ENCODE results near the gene TTC7B.

TTC7B gene

GRCh38 chr14:90561920-90562319, 254.3 kb downstream of the TTC7B start:
- no peak overlapping the region for H3K4me3 ChIP-seq (ENCODE audit: low read depth, low read length)
- H3K4ac ChIP-seq (ENCODE audit: low read depth, low read length) = no peak overlapping the region
- H3K4me2 ChIP-seq (ENCODE audit: low read length) = no peak overlapping the region
- no peak overlapping the region for H4K8ac ChIP-seq (ENCODE audit: low read depth, low read length)
- H2BK12ac ChIP-seq (ENCODE audit: low read length) = no peak overlapping the region
- no peaks in the 10 kb centered on the region for H3K79me2 ChIP-seq (ENCODE audit: control insufficient read depth, insufficient read depth, low read length, poor library complexity)
- H3K9me3 ChIP-seq (ENCODE audit: insufficient read depth, low read depth, low read length) = no peaks in the 10 kb centered on the region
- no peak overlapping the region for H3K27ac ChIP-seq (ENCODE audit: low read depth, low read length)
- no peak overlapping the region for H4K91ac ChIP-seq (ENCODE audit: low read depth, low read length)
- no peak for DNase-seq
- no peaks in the 10 kb centered on the region for H3K27me3 ChIP-seq (ENCODE audit: insufficient read depth, low read length)
- no peak overlapping the region for H3K18ac ChIP-seq (ENCODE audit: low read length)
- peaks cover 0 to 12% of the 10 kb centered on the region in 2 experiments for H3K36me3 ChIP-seq (ENCODE audit: control insufficient read depth in 1 of 2, insufficient read depth in 2 of 2, low read length in 2 of 2)
- no peak overlapping the region for H2BK120ac ChIP-seq (ENCODE audit: insufficient read depth, low read length, poor library complexity)
- no peaks in the 10 kb centered on the region for H3K4me1 ChIP-seq (ENCODE audit: control insufficient read depth in 1 of 2, insufficient read depth in 2 of 2, low read length in 2 of 2)
- H2BK5ac ChIP-seq (ENCODE audit: low read depth, low read length, poor library complexity) = no peak overlapping the region
- no peak overlapping the region for H2AK5ac ChIP-seq (ENCODE audit: low read length)
- H3K23ac ChIP-seq (ENCODE audit: low read length) = no peak overlapping the region
- H4K12ac ChIP-seq (ENCODE audit: low read depth, low read length) = no peak overlapping the region
- H2AFZ ChIP-seq (ENCODE audit: insufficient read depth, low read length, poor library complexity) = no peak overlapping the region
- no CpG with 5 or more reads among the region's 7 CpGs for WGBS (ENCODE audit: extremely low coverage, insufficient coverage, insufficient read length)
- H3K9ac ChIP-seq (ENCODE audit: low read length) = no peak overlapping the region
- no peaks in the 10 kb centered on the region for H3K79me1 ChIP-seq (ENCODE audit: low read length)
- no peak overlapping the region for H3K14ac ChIP-seq (ENCODE audit: low read length)

GRCh38 chr14:90560991-90561390, 255.2 kb downstream of the TTC7B start:
- H3K4ac ChIP-seq (ENCODE audit: low read depth, low read length) = no peak overlapping the region
- H2BK5ac ChIP-seq (ENCODE audit: low read depth, low read length, poor library complexity) = no peak overlapping the region
- no peaks in the 10 kb centered on the region for H3K9me3 ChIP-seq (ENCODE audit: insufficient read depth, low read depth, low read length)
- H3K23ac ChIP-seq (ENCODE audit: low read length) = no peak overlapping the region
- H3K14ac ChIP-seq (ENCODE audit: low read length) = no peak overlapping the region
- no peak overlapping the region for H2AFZ ChIP-seq (ENCODE audit: insufficient read depth, low read length, poor library complexity)
- no peak overlapping the region for H2BK120ac ChIP-seq (ENCODE audit: insufficient read depth, low read length, poor library complexity)
- H3K36me3 ChIP-seq (ENCODE audit: control insufficient read depth in 1 of 2, insufficient read depth in 2 of 2, low read length in 2 of 2) = peaks cover 0 to 10% of the 10 kb centered on the region in 2 experiments
- H3K27me3 ChIP-seq (ENCODE audit: insufficient read depth, low read length) = no peaks in the 10 kb centered on the region
- H4K8ac ChIP-seq (ENCODE audit: low read depth, low read length) = no peak overlapping the region
- no peak overlapping the region for H4K91ac ChIP-seq (ENCODE audit: low read depth, low read length)
- DNase-seq = no peak
- no peak overlapping the region for H3K27ac ChIP-seq (ENCODE audit: low read depth, low read length)
- no peak overlapping the region for H2BK12ac ChIP-seq (ENCODE audit: low read length)
- H3K9ac ChIP-seq (ENCODE audit: low read length) = no peak overlapping the region
- no peaks in the 10 kb centered on the region for H3K79me1 ChIP-seq (ENCODE audit: low read length)
- H3K79me2 ChIP-seq (ENCODE audit: control insufficient read depth, insufficient read depth, low read length, poor library complexity) = no peaks in the 10 kb centered on the region
- WGBS (ENCODE audit: extremely low coverage, insufficient coverage, insufficient read length) = no CpG with 5 or more reads among the region's 10 CpGs
- no peak overlapping the region for H3K4me2 ChIP-seq (ENCODE audit: low read length)
- no peak overlapping the region for H4K12ac ChIP-seq (ENCODE audit: low read depth, low read length)
- no peak overlapping the region for H2AK5ac ChIP-seq (ENCODE audit: low read length)
- no peak overlapping the region for H3K18ac ChIP-seq (ENCODE audit: low read length)
- no peak overlapping the region for H3K4me3 ChIP-seq (ENCODE audit: low read depth, low read length)
- peaks cover 6 to 8% of the 10 kb centered on the region in 2 experiments for H3K4me1 ChIP-seq (ENCODE audit: control insufficient read depth in 1 of 2, insufficient read depth in 2 of 2, low read length in 2 of 2)

- WGBS (ENCODE audit: extremely low coverage, insufficient coverage, insufficient read length) = no CpG with 5 or more reads among the region's 4 CpGs
- Histone ChIP-seq H3K9ac (ENCODE audit: low read length) (no peak overlapping the region), H3K79me2 (ENCODE audit: control insufficient read depth, insufficient read depth, low read length, poor library complexity) (no peaks in the 10 kb centered on the region), H3K4ac (ENCODE audit: low read depth, low read length) (no peak overlapping the region), H3K4me1 (ENCODE audit: control insufficient read depth in 1 of 2, insufficient read depth in 2 of 2, low read length in 2 of 2) (peaks cover 8 to 12% of the 10 kb centered on the region in 2 experiments), H3K79me1 (ENCODE audit: low read length) (no peaks in the 10 kb centered on the region), H3K36me3 (ENCODE audit: control insufficient read depth in 1 of 2, insufficient read depth in 2 of 2, low read length in 2 of 2) (peaks cover 0 to 10% of the 10 kb centered on the region in 2 experiments), H3K18ac (ENCODE audit: low read length) (no peak overlapping the region), H2BK120ac (ENCODE audit: insufficient read depth, low read length, poor library complexity) (no peak overlapping the region), H4K91ac (ENCODE audit: low read depth, low read length) (no peak overlapping the region), H3K23ac (ENCODE audit: low read length) (no peak overlapping the region), H3K9me3 (ENCODE audit: insufficient read depth, low read depth, low read length) (no peaks in the 10 kb centered on the region), H2BK5ac (ENCODE audit: low read depth, low read length, poor library complexity) (no peak overlapping the region), H2BK12ac (ENCODE audit: low read length) (no peak overlapping the region), H3K27me3 (ENCODE audit: insufficient read depth, low read length) (no peaks in the 10 kb centered on the region), H2AFZ (ENCODE audit: insufficient read depth, low read length, poor library complexity) (no peak overlapping the region), H2AK5ac (ENCODE audit: low read length) (no peak overlapping the region), H3K4me3 (ENCODE audit: low read depth, low read length) (no peak overlapping the region), H3K4me2 (ENCODE audit: low read length) (no peak overlapping the region), H4K8ac (ENCODE audit: low read depth, low read length) (no peak overlapping the region), H3K27ac (ENCODE audit: low read depth, low read length) (no peak overlapping the region), H3K14ac (ENCODE audit: low read length) (no peak overlapping the region), H4K12ac (ENCODE audit: low read depth, low read length) (no peak overlapping the region)
- no peak for DNase-seq
Observed at GRCh38 chr14:90560558-90560957, 255.7 kb downstream of the TTC7B start.

- no peak for DNase-seq
- H3K9ac ChIP-seq (ENCODE audit: low read length) = no peak overlapping the region
- no peaks in the 10 kb centered on the region for H3K79me2 ChIP-seq (ENCODE audit: control insufficient read depth, insufficient read depth, low read length, poor library complexity)
- H3K4ac ChIP-seq (ENCODE audit: low read depth, low read length) = no peak overlapping the region
- H4K8ac ChIP-seq (ENCODE audit: low read depth, low read length) = no peak overlapping the region
- no peak overlapping the region for H3K4me2 ChIP-seq (ENCODE audit: low read length)
- no peaks in the 10 kb centered on the region for H3K27me3 ChIP-seq (ENCODE audit: insufficient read depth, low read length)
- no CpG with 5 or more reads among the region's 16 CpGs for WGBS (ENCODE audit: extremely low coverage, insufficient coverage, insufficient read length)
- no peak overlapping the region for H2BK5ac ChIP-seq (ENCODE audit: low read depth, low read length, poor library complexity)
- H3K9me3 ChIP-seq (ENCODE audit: insufficient read depth, low read depth, low read length) = no peaks in the 10 kb centered on the region
- no peak overlapping the region for H3K14ac ChIP-seq (ENCODE audit: low read length)
- H2AK5ac ChIP-seq (ENCODE audit: low read length) = no peak overlapping the region
- H4K12ac ChIP-seq (ENCODE audit: low read depth, low read length) = no peak overlapping the region
- no peak overlapping the region for H3K27ac ChIP-seq (ENCODE audit: low read depth, low read length)
- H3K4me3 ChIP-seq (ENCODE audit: low read depth, low read length) = no peak overlapping the region
- H3K23ac ChIP-seq (ENCODE audit: low read length) = no peak overlapping the region
- no peak overlapping the region for H3K18ac ChIP-seq (ENCODE audit: low read length)
- peaks cover 8 to 12% of the 10 kb centered on the region in 2 experiments for H3K4me1 ChIP-seq (ENCODE audit: control insufficient read depth in 1 of 2, insufficient read depth in 2 of 2, low read length in 2 of 2)
- no peaks in the 10 kb centered on the region for H3K79me1 ChIP-seq (ENCODE audit: low read length)
- H3K36me3 ChIP-seq (ENCODE audit: control insufficient read depth in 1 of 2, insufficient read depth in 2 of 2, low read length in 2 of 2) = peaks cover 0 to 10% of the 10 kb centered on the region in 2 experiments
- no peak overlapping the region for H4K91ac ChIP-seq (ENCODE audit: low read depth, low read length)
- H2BK120ac ChIP-seq (ENCODE audit: insufficient read depth, low read length, poor library complexity) = no peak overlapping the region
- H2BK12ac ChIP-seq (ENCODE audit: low read length) = no peak overlapping the region
- H2AFZ ChIP-seq (ENCODE audit: insufficient read depth, low read length, poor library complexity) = no peak overlapping the region
Observed at GRCh38 chr14:90559811-90560492, 256.3 kb downstream of the TTC7B start.

Data from trophoblast cell (in vitro differentiated cells and primary cell).